ENCODE data around the gene GPR18.

- no peak for TF ChIP-seq CTCF (conservative IDR thresholded peaks at IDR 0.05)
- TF ChIP-seq ZFX (IDR thresholded peaks at IDR 0.05), result no peak
Observed at GRCh38 chr13:99278200-99278599, 20.0 kb upstream of the GPR18 start.
